ENCODE results near the gene LITAFD.

Gene LITAFD

GRCh38 chr16:8920645-8921346 lies 38.6 kb downstream of the LITAFD start:
- no peak for DNase-seq (ENCODE audit: low read depth)

- DNase-seq (ENCODE audit: low read depth) = no peak
These were observed 39.3 kb downstream of the LITAFD start for GRCh38 chr16:8921347-8921984.

GRCh38 chr16:8923199-8923598 lies 41.0 kb downstream of the LITAFD start:
- DNase-seq (ENCODE audit: low read depth) = no peak

- no peak for DNase-seq (ENCODE audit: low read depth)
These were observed 42.1 kb downstream of the LITAFD start for GRCh38 chr16:8924214-8924613.

GRCh38 chr16:8925455-8925854 lies 43.3 kb downstream of the LITAFD start:
- DNase-seq (ENCODE audit: low read depth) = no peak

- no peak for DNase-seq (ENCODE audit: low read depth)
These were observed 44.7 kb downstream of the LITAFD start for GRCh38 chr16:8926827-8927226.

- DNase-seq (ENCODE audit: low read depth) = no peak
These were observed 46.4 kb downstream of the LITAFD start for GRCh38 chr16:8928467-8928957.

- no peak for DNase-seq (ENCODE audit: low read depth)
These were observed 47.1 kb downstream of the LITAFD start for GRCh38 chr16:8929086-8929748.

GRCh38 chr16:8931859-8932258 lies 49.7 kb downstream of the LITAFD start:
- peak; percentile 28 for DNase-seq (ENCODE audit: low read depth)

GRCh38 chr16:8934601-8935000 lies 52.5 kb downstream of the LITAFD start:
- no peak for DNase-seq (ENCODE audit: low read depth)
